Neural progenitor cell (in vitro differentiated cells): ENCODE data around the gene PDP2. TPM values are rescaled to one million over a fixed set of nuclear protein-coding genes. Genes with fewer than 3 reads are reported as not detected.

Source experiments
- DNase-seq: peaks from one replicate; pipeline ENCODE4 v3.0.0-alpha.2; 2016; ENCODE audit warnings: low spot score
- H2AFZ ChIP-seq: fragments of 200-600 bp; sonication (generic); replicated peaks from 2 replicates; pipeline ENCODE4 v1.6.1; 2016; ENCODE audit warnings: antibody characterized with exemption
- H3F3A ChIP-seq: fragments of 200-600 bp; sonication (generic); 2 replicates; pipeline ENCODE4 v1.6.1; 2016; ENCODE audit warnings: antibody characterized with exemption, low read depth
- H3K27ac ChIP-seq: fragments of 200-600 bp; sonication (generic); 2 replicates; pipeline ENCODE4 v1.5.1; 2016; ENCODE audit warnings: mild to moderate bottlenecking
- H3K27me3 ChIP-seq: fragments of 200-600 bp; sonication (generic); 2 replicates; pipeline ENCODE4 v1.6.1; 2016; ENCODE audit warnings: mild to moderate bottlenecking, moderate library complexity
- H3K36me3 ChIP-seq: fragments of 200-600 bp; sonication (generic); 2 replicates; pipeline ENCODE4 v1.5.1; 2016
- H3K4me1 ChIP-seq: fragments of 200-600 bp; sonication (generic); 2 replicates; pipeline ENCODE4 v1.6.1; 2016; ENCODE audit warnings: mixed run types
- H3K4me2 ChIP-seq: fragments of 200-600 bp; sonication (generic); 2 replicates; pipeline ENCODE4 v1.6.1; 2016
- H3K4me3 ChIP-seq: fragments of 200-600 bp; sonication (generic); 2 replicates; pipeline ENCODE4 v1.5.1; 2016
- H3K79me2 ChIP-seq: fragments of 200-600 bp; sonication (generic); 2 replicates; pipeline ENCODE4 v1.6.1; 2016; ENCODE audit warnings: low read depth
- H3K9ac ChIP-seq: fragments of 200-600 bp; sonication (generic); 2 replicates; pipeline ENCODE4 v1.6.1; 2016
- H3K9me3 ChIP-seq: fragments of 200-600 bp; sonication (generic); 2 replicates; pipeline ENCODE4 v1.5.1; 2016; ENCODE audit warnings: low read depth
- H4K20me1 ChIP-seq: fragments of 200-600 bp; sonication (generic); 2 replicates; pipeline ENCODE4 v1.6.1; 2016; ENCODE audit warnings: low read depth
- H3K27ac Mint-ChIP-seq: 3 replicates; pipeline ENCODE4 v1.8.0; 2021; ENCODE audit warnings: mixed read lengths
- H3K27me3 Mint-ChIP-seq: 2 replicates; pipeline ENCODE4 v1.8.0; 2022; ENCODE audit warnings: low read depth, mild to moderate bottlenecking, inconsistent platforms, moderate library complexity, mixed read lengths; ENCODE audit not compliant: insufficient read depth
- H3K36me3 Mint-ChIP-seq: 3 replicates; pipeline ENCODE4 v1.8.0; 2021; ENCODE audit warnings: mixed read lengths
- H3K4me1 Mint-ChIP-seq: 3 replicates; pipeline ENCODE4 v1.8.0; 2021; ENCODE audit warnings: mixed read lengths
- H3K4me3 Mint-ChIP-seq: 3 replicates; pipeline ENCODE4 v1.8.0; 2021; ENCODE audit warnings: mild to moderate bottlenecking, moderate library complexity, mixed read lengths
- H3K9me3 Mint-ChIP-seq: 3 replicates; pipeline ENCODE4 v1.8.0; 2020; ENCODE audit warnings: mixed read lengths
- EZH2 ChIP-seq: fragments of 200-600 bp; sonication (generic); IDR thresholded peaks from 2 replicates; pipeline ENCODE4 v1.6.1; 2017; ENCODE audit warnings: antibody characterized with exemption, mild to moderate bottlenecking, moderate library complexity
- EZH2phosphoT487 ChIP-seq: fragments of 200-600 bp; sonication (generic); IDR thresholded peaks from 2 replicates; pipeline ENCODE4 v1.6.1; 2017; ENCODE audit warnings: antibody characterized with exemption
- total RNA-seq: library from RNA; depleted of rRNA; stranded (reverse); fragments of >200 nt; gene quantifications from 2 replicates; pipeline ENCODE4 v1.2.3, GENCODE V29; 2015; ENCODE audit warnings: low replicate concordance
- TF ChIP-seq, protein P1 (sequence below): fragments of 200-600 bp; sonication (generic); IDR thresholded peaks from 2 replicates; pipeline ENCODE4 v1.5.1; 2017; ENCODE audit warnings: antibody characterized with exemption, mild to moderate bottlenecking

PDP2 gene
- total RNA-seq, 1 donor from 2014 or later, result 6.6 TPM

DNA sequence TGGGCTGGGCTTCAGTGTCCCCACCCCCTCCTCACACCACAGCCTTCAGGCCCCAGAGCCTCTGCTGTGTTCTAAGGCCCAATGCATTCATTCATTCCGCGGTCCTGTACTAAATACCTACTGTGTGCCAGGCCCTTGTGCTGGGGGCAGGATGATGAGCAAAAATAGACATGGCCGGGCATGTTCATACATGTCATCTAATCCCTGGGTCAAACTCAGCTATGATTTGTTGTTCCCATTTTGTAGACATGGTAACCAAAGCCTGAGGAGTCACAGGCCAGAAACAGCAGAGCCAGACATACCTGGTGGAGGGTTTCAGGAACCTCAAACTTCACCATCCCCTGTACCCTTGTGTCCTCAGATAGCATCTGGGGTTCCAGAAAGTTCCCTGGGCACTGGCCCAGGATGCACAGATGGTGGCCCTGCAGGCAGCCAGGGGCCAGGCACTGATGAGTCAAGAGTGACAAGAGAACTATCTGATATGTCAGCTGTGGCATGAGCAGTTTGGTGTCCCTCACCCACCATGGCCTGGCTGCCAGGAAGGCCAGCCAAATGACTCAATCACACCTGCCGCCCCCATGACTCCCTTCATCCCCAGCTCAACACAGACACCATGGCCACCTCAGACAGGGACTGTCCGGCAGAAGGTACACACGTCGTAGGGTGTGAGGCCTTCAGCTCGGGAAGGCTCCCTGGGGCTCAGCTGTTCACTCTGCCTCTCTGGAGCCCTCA lies 47.8 kb downstream of the PDP2 start:
- no peak for DNase-seq
- H2AFZ ChIP-seq, result no peak overlapping the region
- H3K27ac Mint-ChIP-seq, result peak overlapping the region; percentile 69
- peaks cover 12% of the 10 kb centered on the region for H3F3A ChIP-seq
- peaks cover 10% of the 10 kb centered on the region for H4K20me1 ChIP-seq
- TF ChIP-seq EZH2 (no peak), EZH2phosphoT487 (no peak)
- TF ChIP-seq, protein P1, sequence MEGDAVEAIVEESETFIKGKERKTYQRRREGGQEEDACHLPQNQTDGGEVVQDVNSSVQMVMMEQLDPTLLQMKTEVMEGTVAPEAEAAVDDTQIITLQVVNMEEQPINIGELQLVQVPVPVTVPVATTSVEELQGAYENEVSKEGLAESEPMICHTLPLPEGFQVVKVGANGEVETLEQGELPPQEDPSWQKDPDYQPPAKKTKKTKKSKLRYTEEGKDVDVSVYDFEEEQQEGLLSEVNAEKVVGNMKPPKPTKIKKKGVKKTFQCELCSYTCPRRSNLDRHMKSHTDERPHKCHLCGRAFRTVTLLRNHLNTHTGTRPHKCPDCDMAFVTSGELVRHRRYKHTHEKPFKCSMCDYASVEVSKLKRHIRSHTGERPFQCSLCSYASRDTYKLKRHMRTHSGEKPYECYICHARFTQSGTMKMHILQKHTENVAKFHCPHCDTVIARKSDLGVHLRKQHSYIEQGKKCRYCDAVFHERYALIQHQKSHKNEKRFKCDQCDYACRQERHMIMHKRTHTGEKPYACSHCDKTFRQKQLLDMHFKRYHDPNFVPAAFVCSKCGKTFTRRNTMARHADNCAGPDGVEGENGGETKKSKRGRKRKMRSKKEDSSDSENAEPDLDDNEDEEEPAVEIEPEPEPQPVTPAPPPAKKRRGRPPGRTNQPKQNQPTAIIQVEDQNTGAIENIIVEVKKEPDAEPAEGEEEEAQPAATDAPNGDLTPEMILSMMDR, result no peak
- H3K4me3 Mint-ChIP-seq, result no peak overlapping the region
- peaks cover 49% of the 10 kb centered on the region for H3K27me3 ChIP-seq
- peaks cover 32% of the 10 kb centered on the region for H3K4me1 Mint-ChIP-seq
- peaks cover 39% of the 10 kb centered on the region for H3K27me3 Mint-ChIP-seq
- H3K4me1 ChIP-seq, result no peaks in the 10 kb centered on the region
- no peaks in the 10 kb centered on the region for H3K36me3 ChIP-seq
- H3K9ac ChIP-seq, result no peak overlapping the region
- H3K9me3 ChIP-seq, result no peaks in the 10 kb centered on the region
- no peak overlapping the region for H3K4me3 ChIP-seq
- H3K79me2 ChIP-seq, result peaks cover under 1% of the 10 kb centered on the region
- no peak overlapping the region for H3K4me2 ChIP-seq
- no peaks in the 10 kb centered on the region for H3K36me3 Mint-ChIP-seq
- no peaks in the 10 kb centered on the region for H3K9me3 Mint-ChIP-seq
- no peak overlapping the region for H3K27ac ChIP-seq

DNA sequence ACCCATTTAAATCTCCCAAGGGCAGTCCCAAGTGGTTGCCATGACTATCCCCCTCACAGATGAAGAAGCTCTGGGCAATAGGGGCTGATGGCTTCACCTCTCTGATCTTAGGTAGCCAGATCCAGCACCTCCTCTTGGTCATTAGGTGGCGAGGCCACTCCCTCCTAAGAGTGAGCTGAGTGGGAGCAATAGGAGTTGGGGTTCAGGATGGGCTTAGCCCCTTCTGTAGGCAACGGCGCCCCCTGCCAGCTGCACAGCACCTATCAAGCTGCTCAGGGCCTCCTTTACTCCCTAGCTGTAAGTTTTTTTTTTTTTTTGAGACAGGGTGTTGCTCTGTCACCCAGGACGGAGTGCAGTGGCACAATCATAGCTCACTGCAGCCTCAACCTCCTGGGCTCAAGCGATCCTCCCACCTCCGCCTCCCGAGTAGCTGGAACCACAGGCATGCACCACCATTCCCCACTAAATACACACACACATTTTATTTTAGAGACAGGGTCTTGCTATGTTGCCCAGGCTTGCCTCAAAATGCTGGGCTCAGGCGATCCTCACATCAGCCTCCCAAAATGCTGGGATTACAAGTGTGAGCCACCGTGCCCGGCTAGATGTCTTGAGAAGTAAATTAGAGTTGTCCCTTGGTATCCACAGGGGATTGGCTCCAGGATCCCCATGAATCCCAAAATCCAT lies 48.5 kb downstream of the PDP2 start:
- DNase-seq, result peak; percentile 58
- Histone ChIP-seq H3K27me3 (peaks cover 41% of the 10 kb centered on the region), H3K9me3 (no peaks in the 10 kb centered on the region), H3K4me1 (peaks cover 4% of the 10 kb centered on the region), H3K79me2 (peaks cover 9% of the 10 kb centered on the region), H3K4me2 (no peak overlapping the region), H3F3A (peaks cover 12% of the 10 kb centered on the region), H2AFZ (no peak overlapping the region), H4K20me1 (peaks cover 16% of the 10 kb centered on the region), H3K27ac (no peak overlapping the region), H3K36me3 (no peaks in the 10 kb centered on the region), H3K9ac (no peak overlapping the region), H3K4me3 (no peak overlapping the region)
- Mint-ChIP-seq H3K9me3 (no peaks in the 10 kb centered on the region), H3K27me3 (peaks cover 31% of the 10 kb centered on the region), H3K27ac (no peak overlapping the region), H3K4me3 (no peak overlapping the region), H3K4me1 (peaks cover 39% of the 10 kb centered on the region), H3K36me3 (no peaks in the 10 kb centered on the region)
- TF ChIP-seq, protein P1, result peak; percentile 45
- no peak for TF ChIP-seq EZH2phosphoT487

DNA sequence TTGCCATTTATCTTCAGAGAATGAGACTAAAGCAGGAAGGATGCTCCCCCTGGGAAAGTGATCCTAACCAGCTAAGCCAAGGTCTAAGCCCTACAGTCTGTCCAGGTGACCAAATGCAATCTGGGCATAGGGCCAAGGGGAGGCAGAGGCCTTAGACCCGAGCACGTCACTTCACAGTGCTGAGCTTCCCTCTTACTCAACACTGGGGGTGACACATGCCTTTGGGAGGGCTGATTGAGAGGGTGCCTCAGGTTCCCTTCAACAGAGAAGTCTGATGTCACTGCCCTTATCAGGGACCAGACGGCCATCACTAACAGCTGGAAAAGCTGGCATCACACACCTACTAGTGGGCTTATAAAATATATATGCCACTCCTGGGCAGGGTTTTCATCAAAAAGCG lies 49.9 kb downstream of the PDP2 start:
- H3K27ac ChIP-seq, result no peak overlapping the region
- no peak overlapping the region for H3K4me2 ChIP-seq
- no peak for DNase-seq
- H3K9me3 ChIP-seq, result no peaks in the 10 kb centered on the region
- H3K9me3 Mint-ChIP-seq, result no peaks in the 10 kb centered on the region
- H3K4me3 Mint-ChIP-seq, result no peak overlapping the region
- H3K4me3 ChIP-seq, result no peak overlapping the region
- H3K4me1 Mint-ChIP-seq, result peaks cover 48% of the 10 kb centered on the region
- no peak overlapping the region for H2AFZ ChIP-seq
- TF ChIP-seq EZH2phosphoT487 (no peak), EZH2 (no peak)
- TF ChIP-seq, protein P1, result no peak
- H3K9ac ChIP-seq, result no peak overlapping the region
- H3F3A ChIP-seq, result peaks cover 11% of the 10 kb centered on the region
- H3K79me2 ChIP-seq, result peaks cover 9% of the 10 kb centered on the region
- peaks cover 6% of the 10 kb centered on the region for H3K4me1 ChIP-seq
- peaks cover 31% of the 10 kb centered on the region for H3K27me3 ChIP-seq
- peaks cover 16% of the 10 kb centered on the region for H4K20me1 ChIP-seq
- H3K36me3 ChIP-seq, result no peaks in the 10 kb centered on the region
- H3K27ac Mint-ChIP-seq, result no peak overlapping the region
- H3K36me3 Mint-ChIP-seq, result no peaks in the 10 kb centered on the region
- H3K27me3 Mint-ChIP-seq, result peaks cover 21% of the 10 kb centered on the region
